GM18873 (cell line): ENCODE results near the gene CCDC54.

Experiments used
- ATAC-seq: cut with Tn5 transposase; IDR thresholded peaks from one replicate; pipeline ENCODE4 v1.9.1; 2021; ENCODE audit warnings: mild to moderate bottlenecking, moderate library complexity, moderate number of reproducible peaks; ENCODE audit not compliant: unreplicated experiment, low FRiP score

Gene CCDC54

GRCh38 chr3:107387555-107387954 lies 10.3 kb downstream of the CCDC54 start:
- no peak for ATAC-seq

- ATAC-seq: no peak
Observed at GRCh38 chr3:107392549-107393165, 15.4 kb downstream of the CCDC54 start.

- no peak for ATAC-seq
Observed at GRCh38 chr3:107394502-107394901, 17.3 kb downstream of the CCDC54 start.

GRCh38 chr3:107395066-107395465 lies 17.8 kb downstream of the CCDC54 start:
- no peak for ATAC-seq

- ATAC-seq: no peak
Observed at GRCh38 chr3:107401301-107401700, 24.1 kb downstream of the CCDC54 start.

- no peak for ATAC-seq
Observed at GRCh38 chr3:107402214-107402613, 25.0 kb downstream of the CCDC54 start.

- no peak for ATAC-seq
Observed at GRCh38 chr3:107404727-107405469, 27.7 kb downstream of the CCDC54 start.

- no peak for ATAC-seq
Observed at GRCh38 chr3:107407355-107407754, 30.1 kb downstream of the CCDC54 start.

- ATAC-seq: no peak
Observed at GRCh38 chr3:107408513-107408912, 31.3 kb downstream of the CCDC54 start.

- no peak for ATAC-seq
Observed at GRCh38 chr3:107409365-107409764, 32.1 kb downstream of the CCDC54 start.

GRCh38 chr3:107410606-107411005 lies 33.4 kb downstream of the CCDC54 start:
- no peak for ATAC-seq

GRCh38 chr3:107411056-107411455 lies 33.8 kb downstream of the CCDC54 start:
- ATAC-seq: no peak

- ATAC-seq: no peak
Observed at GRCh38 chr3:107411779-107412178, 34.5 kb downstream of the CCDC54 start.

GRCh38 chr3:107412376-107412775 lies 35.1 kb downstream of the CCDC54 start:
- ATAC-seq: no peak

- ATAC-seq: no peak
Observed at GRCh38 chr3:107413264-107413663, 36.0 kb downstream of the CCDC54 start.

- ATAC-seq: peak; percentile 78
Observed at GRCh38 chr3:107414325-107414964, 37.2 kb downstream of the CCDC54 start.

GRCh38 chr3:107416138-107416537 lies 38.9 kb downstream of the CCDC54 start:
- no peak for ATAC-seq

- ATAC-seq: no peak
Observed at GRCh38 chr3:107416886-107417285, 39.6 kb downstream of the CCDC54 start.

- peak; percentile 77 for ATAC-seq
Observed at GRCh38 chr3:107421170-107421792, 44.0 kb downstream of the CCDC54 start.

GRCh38 chr3:107421881-107422280 lies 44.6 kb downstream of the CCDC54 start:
- ATAC-seq: no peak

- ATAC-seq: no peak
Observed at GRCh38 chr3:107425033-107425432, 47.8 kb downstream of the CCDC54 start.
